ENCODE measurements around the gene PCGF5. TPM values are rescaled to one million over a fixed set of nuclear protein-coding genes. Genes with fewer than 3 reads are reported as not detected.

Gene PCGF5
- total and polyA plus RNA-seq, 9 of the 15 experiments (the other 6 are each of a cell fraction or from before 2014, with no cell fraction given): 10.9 to 40.0 (median 20.3) TPM

Other genes with a start within 250 kb of the PCGF5 start
- 2.3 and 2.4 TPM in 2 replicates for gene HECTD2, start 189.7 kb downstream of the PCGF5 start, total RNA-seq (2014; rRNA removed)
- 4.7 and 6.2 TPM in 2 replicates for gene HECTD2, start 189.7 kb downstream of the PCGF5 start, total RNA-seq (2014; rRNA removed; fragmentation: Illumina TruSeq; extraction: Trizol)
- 4.0 and 4.5 TPM in 2 replicates for gene HECTD2, start 189.7 kb downstream of the PCGF5 start, total RNA-seq (2015; rRNA removed; fragmentation: Illumina TruSeq; extraction: Trizol)
- 3.6 and 5.8 TPM in 2 replicates for gene HECTD2, start 189.7 kb downstream of the PCGF5 start, total RNA-seq (2021)
- 2.3 and 5.9 TPM in 2 replicates for gene HECTD2, start 189.7 kb downstream of the PCGF5 start, polyA plus RNA-seq (2011; rRNA removed)
- 3.2 and 3.9 TPM in 2 replicates for gene HECTD2, start 189.7 kb downstream of the PCGF5 start, polyA plus RNA-seq (2014; fragmentation: Illumina TruSeq; extraction: Trizol)
- 1 to 10 TPM; 1.3 to 2.1 TPM for gene HECTD2, start 189.7 kb downstream of the PCGF5 start, polyA plus RNA-seq (2014; fragmentation: Nextera tagmentation; extraction: Ambion mirVana)
- gene HECTD2, start 189.7 kb downstream of the PCGF5 start, polyA plus RNA-seq (2014; rRNA removed): 3.3 and 3.5 TPM in 2 replicates